Measurements from ENCODE around the gene GALNT16.

Gene GALNT16

GRCh38 chr14:69317102-69317755, 57.3 kb downstream of the GALNT16 start:
- DNase-seq (ENCODE audit: low read depth, low spot score), result no peak

GRCh38 chr14:69317780-69318179, 57.8 kb downstream of the GALNT16 start:
- DNase-seq (ENCODE audit: low read depth, low spot score), result no peak

- no peak for DNase-seq (ENCODE audit: low read depth, low spot score)
Measured at GRCh38 chr14:69318241-69318640, 58.3 kb downstream of the GALNT16 start.

- DNase-seq (ENCODE audit: low read depth, low spot score), result no peak
Measured at GRCh38 chr14:69318901-69319475, 59.0 kb downstream of the GALNT16 start.

- DNase-seq (ENCODE audit: low read depth, low spot score), result no peak
Measured at GRCh38 chr14:69319911-69320310, 60.0 kb downstream of the GALNT16 start.

GRCh38 chr14:69320581-69321365, 60.8 kb downstream of the GALNT16 start:
- no peak for DNase-seq (ENCODE audit: low read depth, low spot score)

GRCh38 chr14:69321601-69322330, 61.8 kb downstream of the GALNT16 start:
- no peak for DNase-seq (ENCODE audit: low read depth, low spot score)

- DNase-seq (ENCODE audit: low read depth, low spot score), result no peak
Measured at GRCh38 chr14:69323266-69323998, 63.5 kb downstream of the GALNT16 start.

- no peak for DNase-seq (ENCODE audit: low read depth, low spot score)
Measured at GRCh38 chr14:69323999-69324282, 64.0 kb downstream of the GALNT16 start.

GRCh38 chr14:69324341-69324931, 64.5 kb downstream of the GALNT16 start:
- no peak for DNase-seq (ENCODE audit: low read depth, low spot score)

- DNase-seq (ENCODE audit: low read depth, low spot score), result no peak
Measured at GRCh38 chr14:69325086-69325485, 65.1 kb downstream of the GALNT16 start.

GRCh38 chr14:69325646-69326265, 65.8 kb downstream of the GALNT16 start:
- no peak for DNase-seq (ENCODE audit: low read depth, low spot score)

GRCh38 chr14:69326611-69327010, 66.7 kb downstream of the GALNT16 start:
- DNase-seq (ENCODE audit: low read depth, low spot score), result no peak

- DNase-seq (ENCODE audit: low read depth, low spot score), result no peak
Measured at GRCh38 chr14:69327507-69327906, 67.5 kb downstream of the GALNT16 start.

GRCh38 chr14:69328317-69328716, 68.4 kb downstream of the GALNT16 start:
- DNase-seq (ENCODE audit: low read depth, low spot score), result no peak

- DNase-seq (ENCODE audit: low read depth, low spot score), result no peak
Measured at GRCh38 chr14:69328765-69329164, 68.8 kb downstream of the GALNT16 start.

GRCh38 chr14:69331206-69331605, 71.2 kb downstream of the GALNT16 start:
- no peak for DNase-seq (ENCODE audit: low read depth, low spot score)

GRCh38 chr14:69332782-69333395, 72.9 kb downstream of the GALNT16 start:
- no peak for DNase-seq (ENCODE audit: low read depth, low spot score)

- no peak for DNase-seq (ENCODE audit: low read depth, low spot score)
Measured at GRCh38 chr14:69333791-69334337, 73.9 kb downstream of the GALNT16 start.

GRCh38 chr14:69334576-69334975, 74.6 kb downstream of the GALNT16 start:
- DNase-seq (ENCODE audit: low read depth, low spot score), result no peak

All from ELF-1 (cell line).